Kidney epithelial cell (primary cell): ENCODE measurements around the gene ADD2. TPM values are rescaled to one million over a fixed set of nuclear protein-coding genes. Genes with fewer than 3 reads are reported as not detected.

ENCODE experiments used
- DNase-seq: peaks from one replicate; pipeline ENCODE4 v3.0.0-alpha.2; 2010; ENCODE audit warnings: low read depth
- H3K27me3 ChIP-seq: 2 replicates; pipeline ENCODE4 v1.6.0; 2011; ENCODE audit warnings: low read length; ENCODE audit not compliant: control insufficient read depth, insufficient read depth
- H3K36me3 ChIP-seq: 2 replicates; pipeline ENCODE4 v1.5.1; 2011; ENCODE audit warnings: low read length; ENCODE audit not compliant: control insufficient read depth, insufficient read depth
- H3K4me3 ChIP-seq: 2 replicates; pipeline ENCODE4 v1.5.1; 2011; ENCODE audit warnings: low read depth, mild to moderate bottlenecking, control low read depth, low read length
- total RNA-seq: library from RNA; depleted of rRNA; stranded (reverse); fragments of >200 nt; gene quantifications from 2 replicates; pipeline ENCODE4 v1.2.3, GENCODE V29; 2015
- TF ChIP-seq, protein P1 (sequence below): IDR thresholded peaks from 2 replicates; pipeline ENCODE4 v1.5.1; 2011; ENCODE audit warnings: mild to moderate bottlenecking, moderate library complexity, low read length, control low read depth, inconsistent platforms; ENCODE audit not compliant: insufficient read depth, poor library complexity, severe bottlenecking

ADD2 gene
- total RNA-seq, 1 donor from 2014 or later = 9.9 TPM

DNA sequence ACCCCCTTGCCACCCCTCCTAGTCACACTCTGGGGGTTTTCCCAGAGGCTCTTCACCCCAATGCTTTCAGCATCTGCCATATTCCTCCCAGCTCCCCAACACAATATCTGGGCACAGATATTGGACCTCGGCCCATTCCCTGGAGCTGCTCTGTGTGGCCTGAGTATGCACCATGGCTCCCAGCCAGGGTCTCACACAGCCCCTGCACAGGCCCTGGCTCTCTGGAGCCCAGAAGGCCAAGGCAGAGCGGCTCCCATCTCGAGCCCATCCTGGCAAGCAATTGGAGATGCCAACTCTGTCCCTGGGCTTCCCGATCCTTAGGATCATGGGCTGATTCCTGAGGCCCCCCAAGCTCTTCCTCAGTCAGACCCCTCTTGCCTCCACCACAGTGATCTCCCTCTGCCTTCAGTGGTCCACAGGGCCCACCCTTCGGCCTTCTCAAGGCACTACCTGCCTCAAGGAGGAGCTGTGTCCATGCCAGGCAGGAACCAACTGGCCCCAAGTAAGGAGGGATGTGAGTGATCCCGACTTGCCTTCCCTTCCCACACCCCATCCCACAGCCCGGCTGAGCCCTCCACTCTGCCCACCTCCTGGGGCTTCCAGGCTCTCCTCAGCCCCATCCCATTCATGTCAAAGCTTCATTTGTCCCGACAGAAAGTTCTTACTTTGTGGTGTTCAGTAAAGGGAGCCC is 62.7 kb downstream of the ADD2 start:
- TF ChIP-seq, protein P1, sequence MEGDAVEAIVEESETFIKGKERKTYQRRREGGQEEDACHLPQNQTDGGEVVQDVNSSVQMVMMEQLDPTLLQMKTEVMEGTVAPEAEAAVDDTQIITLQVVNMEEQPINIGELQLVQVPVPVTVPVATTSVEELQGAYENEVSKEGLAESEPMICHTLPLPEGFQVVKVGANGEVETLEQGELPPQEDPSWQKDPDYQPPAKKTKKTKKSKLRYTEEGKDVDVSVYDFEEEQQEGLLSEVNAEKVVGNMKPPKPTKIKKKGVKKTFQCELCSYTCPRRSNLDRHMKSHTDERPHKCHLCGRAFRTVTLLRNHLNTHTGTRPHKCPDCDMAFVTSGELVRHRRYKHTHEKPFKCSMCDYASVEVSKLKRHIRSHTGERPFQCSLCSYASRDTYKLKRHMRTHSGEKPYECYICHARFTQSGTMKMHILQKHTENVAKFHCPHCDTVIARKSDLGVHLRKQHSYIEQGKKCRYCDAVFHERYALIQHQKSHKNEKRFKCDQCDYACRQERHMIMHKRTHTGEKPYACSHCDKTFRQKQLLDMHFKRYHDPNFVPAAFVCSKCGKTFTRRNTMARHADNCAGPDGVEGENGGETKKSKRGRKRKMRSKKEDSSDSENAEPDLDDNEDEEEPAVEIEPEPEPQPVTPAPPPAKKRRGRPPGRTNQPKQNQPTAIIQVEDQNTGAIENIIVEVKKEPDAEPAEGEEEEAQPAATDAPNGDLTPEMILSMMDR = no peak

DNA sequence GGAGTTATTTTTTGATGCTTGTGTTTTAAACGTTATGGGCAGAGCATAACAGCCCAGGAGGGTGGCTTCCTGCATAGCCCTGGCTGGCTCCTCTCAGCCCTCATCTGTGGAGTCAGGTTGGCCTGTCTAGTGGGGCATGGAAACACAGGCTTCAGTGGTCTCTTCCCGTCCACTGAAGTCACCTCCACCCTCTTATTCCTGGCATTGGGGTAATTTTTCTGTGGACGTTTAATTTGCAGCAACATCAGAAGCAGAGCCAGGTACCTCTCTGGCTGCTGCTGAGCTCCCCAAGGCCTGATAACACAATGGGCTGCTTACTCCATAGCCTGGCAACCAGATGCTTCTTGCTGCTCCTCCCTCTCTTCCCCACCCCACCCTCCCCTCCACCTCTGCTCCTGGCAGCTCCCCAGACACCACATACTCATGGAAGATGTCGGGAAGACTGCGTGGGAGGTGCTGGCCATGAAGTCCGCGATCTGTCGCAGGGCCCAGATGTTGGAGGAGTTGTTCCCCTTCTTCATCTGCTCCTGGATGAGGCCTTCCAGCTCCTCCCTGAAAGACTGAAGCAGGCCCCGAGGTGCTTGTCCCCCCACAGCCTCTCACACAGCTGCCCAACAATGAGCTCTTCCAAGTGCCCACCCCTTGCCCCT is 64.0 kb downstream of the ADD2 start:
- DNase-seq = no peak
- TF ChIP-seq, protein P1 = no peak
- no peak overlapping the region for H3K4me3 ChIP-seq
- no peaks in the 10 kb centered on the region for H3K27me3 ChIP-seq
- H3K36me3 ChIP-seq = no peaks in the 10 kb centered on the region

More for the DNA sequence above, 62.7 kb downstream of the ADD2 start:
- DNase-seq = no peak
- Histone ChIP-seq H3K4me3 (no peak overlapping the region), H3K36me3 (no peaks in the 10 kb centered on the region), H3K27me3 (no peaks in the 10 kb centered on the region)

DNA sequence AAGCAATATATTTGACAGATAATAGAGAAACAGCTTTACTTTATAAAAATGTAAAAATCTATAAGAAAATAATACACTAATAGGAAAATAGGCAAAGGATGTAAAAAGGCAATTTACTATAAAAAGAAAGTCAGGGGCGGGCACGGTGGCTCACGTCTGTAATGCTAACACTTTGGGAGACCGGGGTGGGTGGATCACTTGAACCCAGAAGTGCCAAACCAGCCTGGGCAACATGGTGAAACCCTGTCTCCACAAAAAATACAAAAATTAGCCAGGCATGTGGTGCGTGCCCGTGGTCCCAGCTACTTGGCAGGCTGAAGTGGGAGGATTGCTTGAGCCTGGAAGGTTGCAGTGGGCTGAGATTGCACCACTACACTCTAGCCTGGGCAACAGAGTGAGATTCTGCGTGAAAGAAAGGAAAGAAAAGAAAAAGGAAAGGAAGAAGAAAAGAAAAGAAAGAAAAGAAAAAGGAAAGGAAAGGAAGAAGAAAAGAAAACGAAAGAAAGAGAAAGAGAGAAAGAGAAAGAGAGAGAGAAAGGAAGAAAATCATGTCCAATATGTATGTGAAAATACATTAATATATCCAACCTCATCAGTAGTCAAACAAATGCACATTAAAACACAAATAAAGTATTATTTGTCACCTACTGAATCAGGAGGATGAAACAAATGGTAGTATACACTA is 65.1 kb downstream of the ADD2 start:
- Histone ChIP-seq H3K27me3 (no peaks in the 10 kb centered on the region), H3K4me3 (no peak overlapping the region), H3K36me3 (no peaks in the 10 kb centered on the region)
- no peak for DNase-seq
- TF ChIP-seq, protein P1 = no peak

DNA sequence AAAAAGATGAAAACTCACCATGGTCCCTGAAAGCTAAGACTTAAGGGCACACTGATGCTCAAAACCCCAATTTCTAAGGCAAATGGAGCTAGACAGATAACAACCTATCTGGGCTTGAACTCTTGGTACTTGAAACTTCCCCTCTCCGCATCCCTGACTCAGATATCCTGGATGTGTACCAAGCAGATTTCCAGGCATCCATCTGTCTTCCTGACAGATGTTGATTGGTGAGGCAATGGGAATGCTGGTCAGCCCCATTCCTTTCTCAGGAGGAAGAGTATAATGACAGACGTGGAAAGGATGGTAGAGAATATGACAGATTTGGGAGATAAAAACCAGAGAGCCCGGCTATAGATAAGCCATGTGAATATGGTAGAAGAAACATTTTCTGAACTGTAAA is 69.2 kb downstream of the ADD2 start:
- Histone ChIP-seq H3K27me3 (no peaks in the 10 kb centered on the region), H3K36me3 (no peaks in the 10 kb centered on the region), H3K4me3 (no peak overlapping the region)
- no peak for DNase-seq
- TF ChIP-seq, protein P1 = no peak

DNA sequence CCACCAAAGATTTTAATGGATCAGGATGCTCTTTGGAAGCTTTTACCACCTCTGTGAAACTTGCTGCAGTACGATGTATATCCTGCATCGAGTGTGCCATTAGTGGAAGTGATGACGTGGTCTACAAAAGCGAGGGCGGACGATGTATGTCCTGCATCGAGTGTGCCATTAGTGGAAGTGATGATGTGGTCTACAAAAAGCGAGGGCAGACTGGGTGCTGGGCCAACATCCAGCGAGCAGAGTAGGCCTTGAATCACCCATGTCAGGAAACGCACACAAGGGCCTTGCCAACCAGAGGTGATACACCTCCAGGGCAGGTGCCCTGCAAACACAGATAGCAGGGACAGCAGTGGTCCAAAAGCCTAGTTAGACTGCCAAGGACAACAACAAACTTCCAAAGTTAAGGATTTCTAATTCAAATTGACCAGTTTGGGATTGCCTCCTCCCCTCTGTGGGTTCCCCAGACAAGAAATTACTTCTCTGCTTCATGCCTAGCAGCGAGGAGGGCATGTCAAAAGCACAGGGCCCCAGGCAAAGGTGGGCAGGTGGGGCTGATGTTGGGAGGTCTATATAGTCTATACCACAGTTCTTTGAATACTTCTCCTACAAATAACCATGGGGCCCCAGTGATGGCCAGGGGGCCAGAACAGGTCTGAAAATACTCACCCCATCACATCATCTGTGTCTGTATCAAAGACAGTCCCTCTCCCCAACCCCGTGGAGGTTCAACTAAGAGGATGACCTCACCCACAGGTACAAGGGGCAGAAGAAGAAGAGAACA is 70.2 kb downstream of the ADD2 start:
- no peak for DNase-seq

More for the DNA sequence above, 70.2 kb downstream of the ADD2 start:
- TF ChIP-seq, protein P1 = no peak
- H3K4me3 ChIP-seq = no peak overlapping the region
- no peaks in the 10 kb centered on the region for H3K27me3 ChIP-seq
- no peaks in the 10 kb centered on the region for H3K36me3 ChIP-seq
